B cell (primary cell): ENCODE data around the gene GMCL1.

ENCODE experiments used
- CTCF ChIP-seq: fragments of 200-600 bp; IDR thresholded peaks from one replicate; pipeline ENCODE4 v1.8.0; 2022; ENCODE audit warnings: antibody characterized with exemption, mild to moderate bottlenecking
- EZH2 ChIP-seq: IDR thresholded peaks from 2 replicates; pipeline ENCODE4 v1.6.1; 2012; ENCODE audit warnings: borderline replicate concordance, low read depth, mild to moderate bottlenecking, moderate library complexity, low read length; ENCODE audit not compliant: insufficient read depth, poor library complexity, severe bottlenecking

GRCh38 chr2:69817729-69818501 is 11.5 kb upstream of the GMCL1 start:
- no peak for TF ChIP-seq CTCF
- TF ChIP-seq EZH2: no peak
